ENCODE measurements around the gene WDR35. TPM values are rescaled to one million over a fixed set of nuclear protein-coding genes. Genes with fewer than 3 reads are reported as not detected.

WDR35 gene
- total RNA-seq, 4 donors from 2014 or later: 2.5 to 6.8 (median 4.4) TPM

GRCh38 chr2:19886261-19886660 lies 103.6 kb downstream of the WDR35 start:
- no peak for DNase-seq (ENCODE audit: low spot score in 2 of 2)
- no peak overlapping the region for H3K4me3 ChIP-seq (ENCODE audit: low read depth, poor library complexity, severe bottlenecking)
- TF ChIP-seq CTCF (IDR thresholded peaks at IDR 0.05) (no peak), POLR2A (IDR thresholded peaks at IDR 0.05) (no peak)
- WGBS, 2 donors: 37 to 65% methylated on average over 11 of the region's 11 CpGs
- intact Hi-C loops (cut with DNase I; ENCODE audit: low total_unique reads): no loop called here

- DNase-seq (ENCODE audit: low spot score in 2 of 2): no peak
- no peak overlapping the region for H3K4me3 ChIP-seq (ENCODE audit: low read depth, poor library complexity, severe bottlenecking)
- TF ChIP-seq POLR2A (IDR thresholded peaks at IDR 0.05): no peak
- no peak for TF ChIP-seq CTCF (IDR thresholded peaks at IDR 0.05)
- intact Hi-C loops (cut with DNase I; ENCODE audit: low total_unique reads): no loop called here
- WGBS, 2 donors: 61 to 77% methylated on average over 7 of the region's 7 CpGs
These were observed 104.1 kb downstream of the WDR35 start for GRCh38 chr2:19885791-19886190.

DNA sequence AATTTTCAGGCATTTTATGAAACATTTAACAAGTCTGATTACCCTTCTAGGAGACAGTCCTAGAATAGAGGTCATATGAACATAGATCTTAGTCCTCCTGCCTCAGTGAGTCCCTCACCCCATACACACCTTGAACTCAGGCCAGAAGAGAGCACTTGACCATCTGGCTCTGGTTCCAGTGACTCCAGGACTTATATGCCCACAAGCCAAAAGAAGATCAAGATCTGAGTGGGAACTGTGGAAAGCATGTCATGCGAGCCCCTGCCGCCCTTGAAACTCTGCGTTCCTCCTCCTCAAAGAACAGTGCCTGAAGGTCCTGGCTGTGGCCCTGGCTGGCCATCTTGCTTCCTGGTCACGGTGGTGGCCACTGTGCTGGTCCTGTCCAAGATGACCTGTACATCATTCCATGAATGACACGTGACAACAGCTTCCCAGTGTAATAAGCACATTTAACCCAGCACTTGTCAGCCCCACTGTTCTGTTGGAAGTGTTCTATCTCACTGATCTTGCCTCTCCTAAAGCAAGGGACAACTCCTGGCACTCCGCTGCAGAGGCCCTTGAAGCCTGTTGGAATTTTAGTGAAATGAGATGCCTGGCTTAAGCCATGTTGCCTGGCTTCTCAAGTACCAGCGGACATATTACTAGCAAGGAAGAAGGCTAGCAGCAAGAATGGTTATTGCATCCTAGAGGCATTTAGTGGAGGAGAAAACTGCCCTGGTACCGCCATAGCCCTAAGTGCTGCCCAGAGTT lies 105.8 kb downstream of the WDR35 start:
- 95 to 97% methylated on average over 8 of the region's 8 CpGs for WGBS, 2 donors
- peak in 1 of 2 donors; percentile 72 for DNase-seq (ENCODE audit: low spot score in 2 of 2)
- no peak overlapping the region for H3K4me3 ChIP-seq (ENCODE audit: low read depth, poor library complexity, severe bottlenecking)
- TF ChIP-seq CTCF (IDR thresholded peaks at IDR 0.05) (no peak), POLR2A (IDR thresholded peaks at IDR 0.05) (no peak)
- intact Hi-C loops (cut with DNase I; ENCODE audit: low total_unique reads): no loop called here

GRCh38 chr2:19883486-19883885 lies 106.4 kb downstream of the WDR35 start:
- DNase-seq (ENCODE audit: low spot score in 2 of 2): peak in 1 of 2 donors; percentile 62
- intact Hi-C loops (cut with DNase I; ENCODE audit: low total_unique reads): no loop called here
- 43 to 46% methylated on average over 2 of the region's 2 CpGs for WGBS, 2 donors
- TF ChIP-seq CTCF (IDR thresholded peaks at IDR 0.05) (no peak), POLR2A (IDR thresholded peaks at IDR 0.05) (no peak)
- H3K4me3 ChIP-seq (ENCODE audit: low read depth, poor library complexity, severe bottlenecking): no peak overlapping the region

- WGBS, 2 donors: 86% methylated on average over 2 of the region's 2 CpGs
- no peak overlapping the region for H3K4me3 ChIP-seq (ENCODE audit: low read depth, poor library complexity, severe bottlenecking)
- TF ChIP-seq CTCF (IDR thresholded peaks at IDR 0.05): no peak
- no peak for TF ChIP-seq POLR2A (IDR thresholded peaks at IDR 0.05)
- intact Hi-C loops (cut with DNase I; ENCODE audit: low total_unique reads): no loop called here
- peak in 1 of 2 donors; percentile 53 for DNase-seq (ENCODE audit: low spot score in 2 of 2)
These were observed 107.6 kb downstream of the WDR35 start for GRCh38 chr2:19882286-19882685.

GRCh38 chr2:19881908-19882265 lies 108.0 kb downstream of the WDR35 start:
- 38 to 47% methylated on average over 2 of the region's 2 CpGs for WGBS, 2 donors
- peak in 1 of 2 donors; percentile 15 for DNase-seq (ENCODE audit: low spot score in 2 of 2)
- TF ChIP-seq POLR2A (IDR thresholded peaks at IDR 0.05) (no peak), CTCF (IDR thresholded peaks at IDR 0.05) (no peak)
- H3K4me3 ChIP-seq (ENCODE audit: low read depth, poor library complexity, severe bottlenecking): no peak overlapping the region
- intact Hi-C loops (cut with DNase I; ENCODE audit: low total_unique reads): no loop called here

Measured in lower leg skin (tissue), 4 donors.